GM10847 (cell line): Measurements from ENCODE around the gene EXD1.
A peak's percentile ranks its signal among the peaks of the same experiment; 100 is the strongest.

Source experiments
- POLR2A ChIP-seq: IDR thresholded peaks from 2 replicates; pipeline ENCODE4 v1.6.1; 2011; ENCODE audit not compliant: insufficient read length; ENCODE audit errors: extremely low read depth

EXD1 gene

GRCh38 chr15:41230650-41231421, at the start of gene EXD1, which contains the start of gene CHP1:
Gene EXD1, minus strand, starts transcription at chr15:41230757. Its CDS starts 4,182 bp downstream, at chr15:41226575.
Gene CHP1, plus strand, starts transcription at chr15:41231268. Its CDS starts 115 bp downstream, at chr15:41231383.
- TF ChIP-seq POLR2A, result peak; percentile 49

GRCh38 chr15:41279535-41280283, 49.2 kb upstream of the EXD1 start:
- TF ChIP-seq POLR2A, result no peak

- no peak for TF ChIP-seq POLR2A
Measured at GRCh38 chr15:41278319-41278718, 47.8 kb upstream of the EXD1 start.

GRCh38 chr15:41276831-41277230, 46.3 kb upstream of the EXD1 start:
- TF ChIP-seq POLR2A, result no peak

- TF ChIP-seq POLR2A, result no peak
Measured at GRCh38 chr15:41269887-41270286, 39.3 kb upstream of the EXD1 start.

GRCh38 chr15:41263891-41264351, 33.4 kb upstream of the EXD1 start:
- TF ChIP-seq POLR2A, result no peak

GRCh38 chr15:41262571-41262970, 32.0 kb upstream of the EXD1 start:
- TF ChIP-seq POLR2A, result no peak

GRCh38 chr15:41259546-41260189, 29.1 kb upstream of the EXD1 start:
- no peak for TF ChIP-seq POLR2A

GRCh38 chr15:41258750-41259471, 28.4 kb upstream of the EXD1 start:
- TF ChIP-seq POLR2A, result no peak

- no peak for TF ChIP-seq POLR2A
Measured at GRCh38 chr15:41256577-41257038, 26.1 kb upstream of the EXD1 start.

- TF ChIP-seq POLR2A, result no peak
Measured at GRCh38 chr15:41256103-41256502, 25.5 kb upstream of the EXD1 start.

- TF ChIP-seq POLR2A, result no peak
Measured at GRCh38 chr15:41254560-41254959, 24.0 kb upstream of the EXD1 start.

- TF ChIP-seq POLR2A, result no peak
Measured at GRCh38 chr15:41251411-41251810, 20.9 kb upstream of the EXD1 start.

- no peak for TF ChIP-seq POLR2A
Measured at GRCh38 chr15:41241221-41241964, 10.8 kb upstream of the EXD1 start.
